ENCODE measurements around the gene ZKSCAN5.
"Not testable (repeated sequence)": the region's sequence is repeated elsewhere in the genome, so short reads cannot be mapped to it uniquely, and the experiment has no call there.

Gene ZKSCAN5

GRCh38 chr7:99521399-99521798, 16.9 kb downstream of the ZKSCAN5 start:
- Mint-ChIP-seq H3K9me3 (no peaks in the 10 kb centered on the region), H3K36me3 (ENCODE audit: low read depth) (peaks cover 44% of the 10 kb centered on the region), H3K27ac (no peak overlapping the region), H3K4me3 (no peak overlapping the region), H3K27me3 (no peaks in the 10 kb centered on the region), H3K4me1 (ENCODE audit: low read depth) (no peaks in the 10 kb centered on the region)

- no peak overlapping the region for H3K27ac Mint-ChIP-seq
- H3K4me3 Mint-ChIP-seq, result no peak overlapping the region
Observed at GRCh38 chr7:99525713-99526440, 21.4 kb downstream of the ZKSCAN5 start.

GRCh38 chr7:99531354-99531765, 26.9 kb downstream of the ZKSCAN5 start:
- no peak overlapping the region for H3K4me3 Mint-ChIP-seq
- peaks cover 71% of the 10 kb centered on the region for H3K36me3 Mint-ChIP-seq (ENCODE audit: low read depth)
- H3K9me3 Mint-ChIP-seq, result peaks cover 36% of the 10 kb centered on the region
- no peaks in the 10 kb centered on the region for H3K4me1 Mint-ChIP-seq (ENCODE audit: low read depth)
- H3K27ac Mint-ChIP-seq, result no peak overlapping the region
- no peaks in the 10 kb centered on the region for H3K27me3 Mint-ChIP-seq

More at GRCh38 chr7:99525713-99526440, 21.4 kb downstream of the ZKSCAN5 start:
- H3K36me3 Mint-ChIP-seq (ENCODE audit: low read depth), result peaks cover 61% of the 10 kb centered on the region
- H3K9me3 Mint-ChIP-seq, result peaks cover 10% of the 10 kb centered on the region
- H3K4me1 Mint-ChIP-seq (ENCODE audit: low read depth), result no peaks in the 10 kb centered on the region
- H3K27me3 Mint-ChIP-seq, result no peaks in the 10 kb centered on the region

GRCh38 chr7:99535667-99536066, 31.2 kb downstream of the ZKSCAN5 start:
- peaks cover 33% of the 10 kb centered on the region for H3K36me3 Mint-ChIP-seq (ENCODE audit: low read depth)
- no peaks in the 10 kb centered on the region for H3K4me1 Mint-ChIP-seq (ENCODE audit: low read depth)
- no peak overlapping the region for H3K27ac Mint-ChIP-seq
- no peaks in the 10 kb centered on the region for H3K27me3 Mint-ChIP-seq
- no peak overlapping the region for H3K4me3 Mint-ChIP-seq
- peaks cover 43% of the 10 kb centered on the region for H3K9me3 Mint-ChIP-seq

GRCh38 chr7:99539213-99539811, 34.9 kb downstream of the ZKSCAN5 start:
- no peak overlapping the region for H3K4me3 Mint-ChIP-seq
- peaks cover 22% of the 10 kb centered on the region for H3K9me3 Mint-ChIP-seq
- no peaks in the 10 kb centered on the region for H3K4me1 Mint-ChIP-seq (ENCODE audit: low read depth)
- H3K27me3 Mint-ChIP-seq, result no peaks in the 10 kb centered on the region
- no peak overlapping the region for H3K27ac Mint-ChIP-seq
- H3K36me3 Mint-ChIP-seq (ENCODE audit: low read depth), result peaks cover 9% of the 10 kb centered on the region

GRCh38 chr7:99540542-99540941, 36.1 kb downstream of the ZKSCAN5 start:
- no peaks in the 10 kb centered on the region for H3K27me3 Mint-ChIP-seq

GRCh38 chr7:99541212-99541611, 36.8 kb downstream of the ZKSCAN5 start:
- no peaks in the 10 kb centered on the region for H3K27me3 Mint-ChIP-seq
- peaks cover 22% of the 10 kb centered on the region for H3K9me3 Mint-ChIP-seq

More at GRCh38 chr7:99540542-99540941, 36.1 kb downstream of the ZKSCAN5 start:
- no peak overlapping the region for H3K27ac Mint-ChIP-seq
- no peaks in the 10 kb centered on the region for H3K4me1 Mint-ChIP-seq (ENCODE audit: low read depth)
- peaks cover 13% of the 10 kb centered on the region for H3K36me3 Mint-ChIP-seq (ENCODE audit: low read depth)
- H3K9me3 Mint-ChIP-seq, result peaks cover 22% of the 10 kb centered on the region
- no peak overlapping the region for H3K4me3 Mint-ChIP-seq

GRCh38 chr7:99543081-99543671, 38.7 kb downstream of the ZKSCAN5 start:
- Mint-ChIP-seq H3K27me3 (no peaks in the 10 kb centered on the region), H3K27ac (no peak overlapping the region), H3K9me3 (peaks cover 15% of the 10 kb centered on the region), H3K36me3 (ENCODE audit: low read depth) (peaks cover 31% of the 10 kb centered on the region), H3K4me3 (no peak overlapping the region), H3K4me1 (ENCODE audit: low read depth) (no peaks in the 10 kb centered on the region)

More at GRCh38 chr7:99541212-99541611, 36.8 kb downstream of the ZKSCAN5 start:
- Mint-ChIP-seq H3K4me1 (ENCODE audit: low read depth) (no peaks in the 10 kb centered on the region), H3K36me3 (ENCODE audit: low read depth) (peaks cover 13% of the 10 kb centered on the region), H3K27ac (no peak overlapping the region), H3K4me3 (no peak overlapping the region)

- peaks cover 14% of the 10 kb centered on the region for H3K9me3 Mint-ChIP-seq
- no peaks in the 10 kb centered on the region for H3K27me3 Mint-ChIP-seq
- H3K36me3 Mint-ChIP-seq (ENCODE audit: low read depth), result peaks cover 35% of the 10 kb centered on the region
- H3K4me1 Mint-ChIP-seq (ENCODE audit: low read depth), result no peaks in the 10 kb centered on the region
- H3K4me3 Mint-ChIP-seq, result no peak overlapping the region
- no peak overlapping the region for H3K27ac Mint-ChIP-seq
Observed at GRCh38 chr7:99543916-99544315, 39.5 kb downstream of the ZKSCAN5 start.

GRCh38 chr7:99545308-99545707, 40.8 kb downstream of the ZKSCAN5 start:
- H3K4me1 Mint-ChIP-seq (ENCODE audit: low read depth); H3K4me3 Mint-ChIP-seq; H3K27me3 Mint-ChIP-seq; H3K27ac Mint-ChIP-seq: not testable (repeated sequence)
- H3K9me3 Mint-ChIP-seq, result peaks cover 14% of the 10 kb centered on the region
- H3K36me3 Mint-ChIP-seq (ENCODE audit: low read depth), result peaks cover 38% of the 10 kb centered on the region

- peaks cover 44% of the 10 kb centered on the region for H3K36me3 Mint-ChIP-seq (ENCODE audit: low read depth)
- H3K27ac Mint-ChIP-seq, H3K9me3 Mint-ChIP-seq, H3K4me3 Mint-ChIP-seq, H3K27me3 Mint-ChIP-seq: not testable (repeated sequence)
- H3K4me1 Mint-ChIP-seq (ENCODE audit: low read depth), result peaks cover 21% of the 10 kb centered on the region
Observed at GRCh38 chr7:99549545-99549944, 45.1 kb downstream of the ZKSCAN5 start.

- H3K36me3 Mint-ChIP-seq (ENCODE audit: low read depth), result peaks cover 48% of the 10 kb centered on the region
- peak overlapping the region; percentile 78 for H3K27ac Mint-ChIP-seq
- H3K4me1 Mint-ChIP-seq (ENCODE audit: low read depth), result peaks cover 25% of the 10 kb centered on the region
Observed at GRCh38 chr7:99551334-99551733, 46.9 kb downstream of the ZKSCAN5 start.

GRCh38 chr7:99551767-99552463, 47.5 kb downstream of the ZKSCAN5 start, which contains the start of gene FAM200A:
FAM200A (minus strand) TSS chr7:99552114; CDS start chr7:99548407, 3,707 bp downstream.
- peaks cover 45% of the 10 kb centered on the region for H3K36me3 Mint-ChIP-seq (ENCODE audit: low read depth)

More at GRCh38 chr7:99551334-99551733, 46.9 kb downstream of the ZKSCAN5 start:
- Mint-ChIP-seq H3K4me3 (peak overlapping the region; percentile 89), H3K9me3 (peaks cover 4% of the 10 kb centered on the region), H3K27me3 (no peaks in the 10 kb centered on the region)

GRCh38 chr7:99553039-99553438, 48.6 kb downstream of the ZKSCAN5 start:
- H3K36me3 Mint-ChIP-seq (ENCODE audit: low read depth), result peaks cover 39% of the 10 kb centered on the region
- no peaks in the 10 kb centered on the region for H3K27me3 Mint-ChIP-seq
- peaks cover 35% of the 10 kb centered on the region for H3K4me1 Mint-ChIP-seq (ENCODE audit: low read depth)
- no peak overlapping the region for H3K4me3 Mint-ChIP-seq
- H3K9me3 Mint-ChIP-seq, result peaks cover 3% of the 10 kb centered on the region
- H3K27ac Mint-ChIP-seq, result no peak overlapping the region

More at GRCh38 chr7:99551767-99552463, 47.5 kb downstream of the ZKSCAN5 start, which contains the start of gene FAM200A:
- Mint-ChIP-seq H3K27ac (peak within 1 kb of the TSS; percentile 78), H3K9me3 (peaks cover 4% of the 10 kb centered on the region), H3K27me3 (no peaks in the 10 kb centered on the region), H3K4me3 (peak within 1 kb of the TSS; percentile 89), H3K4me1 (ENCODE audit: low read depth) (peaks cover 28% of the 10 kb centered on the region)
